ENCODE results near the gene UROC1. TPM values are rescaled to one million over a fixed set of nuclear protein-coding genes. Genes with fewer than 3 reads are reported as not detected.
A peak's percentile ranks its signal among the peaks of the same experiment; 100 is the strongest.

The UROC1 gene
- total and polyA plus RNA-seq, 2 of the 13 experiments (the other 11 are each of a cell fraction or from before 2014, with no cell fraction given) = 0.71 to 1.3 TPM

DNA sequence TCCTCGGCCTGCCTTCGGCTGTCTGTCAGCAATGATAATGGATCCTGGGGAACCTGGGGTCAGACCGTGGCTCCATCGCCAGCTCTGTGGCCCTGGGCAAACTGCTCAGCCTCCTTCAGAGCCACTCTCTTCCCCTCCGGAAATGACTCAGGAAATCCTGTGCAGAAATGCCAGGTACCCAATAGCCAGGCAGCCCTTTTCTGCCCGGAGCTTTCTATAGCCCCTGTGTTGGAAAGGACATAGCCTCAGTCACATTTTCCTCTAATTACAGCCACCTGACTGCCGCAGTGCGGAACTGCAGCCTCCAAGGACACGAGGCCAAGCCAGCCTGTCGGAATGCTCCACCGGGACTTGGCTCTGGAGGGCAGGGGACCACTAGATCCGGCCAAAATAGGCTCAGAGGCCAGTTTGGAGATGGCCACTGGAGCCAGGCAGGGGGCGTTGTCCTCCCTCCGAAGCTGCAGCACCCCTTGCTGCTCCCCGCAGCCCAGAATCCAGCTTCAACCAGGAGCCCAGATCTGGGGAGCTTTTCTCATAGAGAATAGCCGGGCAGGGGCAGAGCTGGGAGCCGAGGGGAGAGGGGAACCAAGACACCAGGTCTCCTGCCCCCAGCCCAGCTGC is 30.3 kb downstream of the UROC1 start (continued):
- TF ChIP-seq, protein P1, sequence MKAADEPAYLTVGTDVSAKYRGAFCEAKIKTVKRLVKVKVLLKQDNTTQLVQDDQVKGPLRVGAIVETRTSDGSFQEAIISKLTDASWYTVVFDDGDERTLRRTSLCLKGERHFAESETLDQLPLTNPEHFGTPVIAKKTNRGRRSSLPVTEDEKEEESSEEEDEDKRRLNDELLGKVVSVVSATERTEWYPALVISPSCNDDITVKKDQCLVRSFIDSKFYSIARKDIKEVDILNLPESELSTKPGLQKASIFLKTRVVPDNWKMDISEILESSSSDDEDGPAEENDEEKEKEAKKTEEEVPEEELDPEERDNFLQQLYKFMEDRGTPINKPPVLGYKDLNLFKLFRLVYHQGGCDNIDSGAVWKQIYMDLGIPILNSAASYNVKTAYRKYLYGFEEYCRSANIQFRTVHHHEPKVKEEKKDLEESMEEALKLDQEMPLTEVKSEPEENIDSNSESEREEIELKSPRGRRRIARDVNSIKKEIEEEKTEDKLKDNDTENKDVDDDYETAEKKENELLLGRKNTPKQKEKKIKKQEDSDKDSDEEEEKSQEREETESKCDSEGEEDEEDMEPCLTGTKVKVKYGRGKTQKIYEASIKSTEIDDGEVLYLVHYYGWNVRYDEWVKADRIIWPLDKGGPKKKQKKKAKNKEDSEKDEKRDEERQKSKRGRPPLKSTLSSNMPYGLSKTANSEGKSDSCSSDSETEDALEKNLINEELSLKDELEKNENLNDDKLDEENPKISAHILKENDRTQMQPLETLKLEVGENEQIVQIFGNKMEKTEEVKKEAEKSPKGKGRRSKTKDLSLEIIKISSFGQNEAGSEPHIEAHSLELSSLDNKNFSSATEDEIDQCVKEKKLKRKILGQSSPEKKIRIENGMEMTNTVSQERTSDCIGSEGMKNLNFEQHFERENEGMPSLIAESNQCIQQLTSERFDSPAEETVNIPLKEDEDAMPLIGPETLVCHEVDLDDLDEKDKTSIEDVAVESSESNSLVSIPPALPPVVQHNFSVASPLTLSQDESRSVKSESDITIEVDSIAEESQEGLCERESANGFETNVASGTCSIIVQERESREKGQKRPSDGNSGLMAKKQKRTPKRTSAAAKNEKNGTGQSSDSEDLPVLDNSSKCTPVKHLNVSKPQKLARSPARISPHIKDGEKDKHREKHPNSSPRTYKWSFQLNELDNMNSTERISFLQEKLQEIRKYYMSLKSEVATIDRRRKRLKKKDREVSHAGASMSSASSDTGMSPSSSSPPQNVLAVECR (CRISPR knock-in tag; IDR thresholded peaks at IDR 0.05; ENCODE audit: borderline replicate concordance) = peak; percentile 31; the same call in 1 of the 2 replicates
- no peak for TF ChIP-seq GPN1 (CRISPR knock-in tag; IDR thresholded peaks at IDR 0.05; ENCODE audit: borderline replicate concordance)

DNA sequence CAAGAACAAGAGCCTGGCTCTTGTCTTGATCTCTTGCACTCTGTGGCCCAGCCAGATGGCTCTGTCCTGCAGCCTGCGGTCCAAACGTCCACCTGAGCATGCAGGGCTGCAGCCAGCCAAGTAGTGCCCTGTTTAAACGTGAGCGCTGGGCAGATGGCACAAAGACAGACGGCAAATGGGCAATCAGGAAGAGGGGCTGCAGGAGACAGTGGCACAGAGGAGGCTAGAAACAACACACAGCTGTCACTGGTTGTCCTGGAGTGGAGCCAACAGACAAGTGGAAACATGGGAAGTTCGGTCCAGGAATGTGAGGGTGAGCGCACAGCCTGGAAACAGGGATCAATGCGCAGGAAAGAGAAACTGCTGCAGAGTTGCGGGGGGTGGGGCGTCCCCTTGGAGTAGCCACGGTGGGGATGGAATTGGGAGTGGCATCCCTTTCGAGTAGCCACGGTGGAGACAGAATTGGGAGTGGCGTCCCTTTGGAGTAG is 31.2 kb downstream of the UROC1 start:
- H3K4me3 ChIP-seq (replicated peaks in 1 of 3; ENCODE audit: insufficient read depth in 1 of 3, low read depth in 2 of 3, low read length in 3 of 3) = no peak overlapping the region
- no peak for ATAC-seq
- H3K9me3 ChIP-seq (ENCODE audit: low read length) = no peaks in the 10 kb centered on the region
- H3K27ac ChIP-seq (ENCODE audit: extremely low read length, insufficient read depth, low read length) = no peak overlapping the region
- no peaks in the 10 kb centered on the region for H3K79me2 ChIP-seq (ENCODE audit: insufficient read depth, low read length)
- no peaks in the 10 kb centered on the region for H3K36me3 ChIP-seq (replicated peaks in 1 of 2; ENCODE audit: control insufficient read depth in 1 of 2, insufficient read depth in 2 of 2, low read length in 2 of 2)
- H2AFZ ChIP-seq (ENCODE audit: low read length) = no peak overlapping the region
- in situ Hi-C loops (cut with HindIII; ENCODE audit: extremely low pct_ligation_motif_present, low pct_unique_long_range_greater_than_20kb) = no loop called here
- WGBS (ENCODE audit: low lambda C conversion rate) = 72% methylated on average over 14 of the region's 14 CpGs
- no peak overlapping the region for H3K4me2 ChIP-seq (ENCODE audit: low read depth, low read length)
- no peak for DNase-seq (ENCODE audit: low spot score)
- no peaks in the 10 kb centered on the region for H4K20me1 ChIP-seq (ENCODE audit: insufficient read depth, low read length)
- H3K27me3 ChIP-seq (ENCODE audit: control insufficient read depth in 1 of 2, insufficient read depth in 2 of 2, low read length in 2 of 2) = no peaks in the 10 kb centered on the region; a peak in 1 of 5 replicates
- no peak for FAIRE-seq
- CTCF ChIA-PET (ENCODE audit: low intra/inter-chr PET ratio, low total read pairs) = no interaction called here
- POLR2A ChIA-PET = interaction anchor here (1.0 to 2.8 kb wide), 3 partner anchors 10 to 43 kb away, joined by 3 to 12 read pairs (median 5); partner anchors contain the start of gene ZXDC
- intact Hi-C loops (cut with micrococcal nuclease; ENCODE audit: unreplicated experiment) = no loop called here
- no peak overlapping the region for H3K9ac ChIP-seq (ENCODE audit: insufficient read depth, low read depth, low read length)
- peaks cover 77% of the 10 kb centered on the region for H3K4me1 ChIP-seq (ENCODE audit: insufficient read depth, low read length)
- TF ChIP-seq TAF1 (CRISPR knock-in tag; IDR thresholded peaks at IDR 0.05) (0 out of 2 replicates have a peak, but pooled peaks have one; percentile 0), ZNF30 (CRISPR knock-in tag; IDR thresholded peaks at IDR 0.05) (no peak), HNRNPL (IDR thresholded peaks at IDR 0.05; ENCODE audit: low read depth, low read length) (peak; percentile 59; the same call in 1 of the 2 replicates), ZNF768 (CRISPR knock-in tag; IDR thresholded peaks at IDR 0.05) (peak; percentile 83), ARID2 (CRISPR knock-in tag; IDR thresholded peaks at IDR 0.05; ENCODE audit: borderline replicate concordance) (no peak)
- no TSS peak for BruUV-seq (replicated peaks)
